ENCODE data around the gene RNF114.

RNF114 gene

GRCh38 chr20:49905415-49906091 lies 30.6 kb upstream of the RNF114 start:
- TF ChIP-seq CTCF (IDR thresholded peaks at IDR 0.05; ENCODE audit: extremely low read depth, insufficient read depth, missing control alignments): no peak
- no peak for DNase-seq (ENCODE audit: low spot score)
- in situ Hi-C loops (cut with MboI; ENCODE audit: low pct_unique_long_range_greater_than_20kb, low sequenced_read_pairs, unreplicated experiment): no loop called here

- in situ Hi-C loops (cut with MboI; ENCODE audit: low pct_unique_long_range_greater_than_20kb, low sequenced_read_pairs, unreplicated experiment): no loop called here
- no peak for DNase-seq (ENCODE audit: low spot score)
- no peak for TF ChIP-seq CTCF (IDR thresholded peaks at IDR 0.05; ENCODE audit: extremely low read depth, insufficient read depth, missing control alignments)
Measured at GRCh38 chr20:49906101-49906604, 30.0 kb upstream of the RNF114 start.

GRCh38 chr20:49906615-49907154 lies 29.5 kb upstream of the RNF114 start:
- in situ Hi-C loops (cut with MboI; ENCODE audit: low pct_unique_long_range_greater_than_20kb, low sequenced_read_pairs, unreplicated experiment): no loop called here
- TF ChIP-seq CTCF (IDR thresholded peaks at IDR 0.05; ENCODE audit: extremely low read depth, insufficient read depth, missing control alignments): no peak
- no peak for DNase-seq (ENCODE audit: low spot score)

- in situ Hi-C loops (cut with MboI; ENCODE audit: low pct_unique_long_range_greater_than_20kb, low sequenced_read_pairs, unreplicated experiment): no loop called here
Measured at GRCh38 chr20:49907405-49908257, 28.6 kb upstream of the RNF114 start.

GRCh38 chr20:49908258-49908565 lies 28.0 kb upstream of the RNF114 start:
- in situ Hi-C loops (cut with MboI; ENCODE audit: low pct_unique_long_range_greater_than_20kb, low sequenced_read_pairs, unreplicated experiment): no loop called here
- TF ChIP-seq CTCF (IDR thresholded peaks at IDR 0.05; ENCODE audit: extremely low read depth, insufficient read depth, missing control alignments): no peak
- no peak for DNase-seq (ENCODE audit: low spot score)

More at GRCh38 chr20:49907405-49908257, 28.6 kb upstream of the RNF114 start:
- DNase-seq (ENCODE audit: low spot score): no peak
- TF ChIP-seq CTCF (IDR thresholded peaks at IDR 0.05; ENCODE audit: extremely low read depth, insufficient read depth, missing control alignments): no peak

- no peak for TF ChIP-seq CTCF (IDR thresholded peaks at IDR 0.05; ENCODE audit: extremely low read depth, insufficient read depth, missing control alignments)
- in situ Hi-C loops (cut with MboI; ENCODE audit: low pct_unique_long_range_greater_than_20kb, low sequenced_read_pairs, unreplicated experiment): no loop called here
- DNase-seq (ENCODE audit: low spot score): no peak
Measured at GRCh38 chr20:49909499-49910339, 26.5 kb upstream of the RNF114 start.

Measured in GM13977 (cell line).